Aortic smooth muscle cell (primary cell): Measurements from ENCODE around the gene HTN1. TPM values are rescaled to one million over a fixed set of nuclear protein-coding genes. Genes with fewer than 3 reads are reported as not detected.

Source experiments
- total RNA-seq: library from RNA; depleted of rRNA; stranded (reverse); fragments of >200 nt; gene quantifications from 2 replicates; pipeline ENCODE4 v1.2.3, GENCODE V29; 2014

Gene HTN1
- not detected in 2 replicates for total RNA-seq

DNA sequence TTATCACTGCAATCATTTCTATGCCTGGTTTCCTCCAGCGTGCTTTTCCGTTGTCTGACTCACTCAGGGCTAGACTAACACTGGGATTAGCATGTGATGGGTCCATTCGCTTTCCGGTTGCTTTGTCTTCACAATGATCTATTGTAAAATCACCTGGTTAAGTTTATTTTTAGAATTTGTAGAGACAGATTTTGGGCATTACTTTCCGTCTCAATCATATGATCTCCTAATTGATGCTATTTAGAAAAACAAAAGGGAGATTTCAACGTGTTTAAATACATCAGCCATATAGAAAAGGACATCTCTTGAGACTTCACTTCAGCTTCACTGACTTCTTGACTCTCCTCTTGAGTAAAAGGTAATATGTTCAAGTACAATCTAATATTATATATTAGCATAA is at the start of gene HTN1:
Gene HTN1 (plus strand): TSS at position 301 of the 400 bp plus-strand sequence. CDS start 2,639 bp downstream, outside the sequence.

GRCh38 chr4:70028159-70028558 is 22.1 kb upstream of the HTN1 start, which contains the start of gene HTN3:
Gene HTN3, plus strand, starts transcription at chr4:70028459. Its CDS starts 2,282 bp downstream, at chr4:70030741.

Other genes starting within 250 kb of the HTN1 start
- 4.2 and 12.0 TPM in 2 replicates for gene SULT1E1, start 190.3 kb upstream of the HTN1 start, total RNA-seq
- gene CSN1S1, start 119.4 kb upstream of the HTN1 start, total RNA-seq, result not detected in 2 replicates
- gene CSN2, start 84.7 kb upstream of the HTN1 start, total RNA-seq, result not detected in 2 replicates
- gene STATH, start 54.5 kb upstream of the HTN1 start, total RNA-seq, result not detected in 2 replicates
- not detected in 2 replicates for gene HTN3, start 22.0 kb upstream of the HTN1 start, total RNA-seq
- not detected in 2 replicates for gene PRR27, start 103.8 kb downstream of the HTN1 start, total RNA-seq
- gene ODAM, start 145.3 kb downstream of the HTN1 start, total RNA-seq, result not detected in 2 replicates
- not detected in 2 replicates for gene FDCSP, start 175.7 kb downstream of the HTN1 start, total RNA-seq
- not detected in 2 replicates for gene CSN3, start 192.2 kb downstream of the HTN1 start, total RNA-seq